GM23338 (cell line): ENCODE data around the gene TOM1.

Source experiments
- CREB1 ChIP-seq: fragments of 250-450 bp; sonication (Bioruptor Pico); IDR thresholded peaks from 2 replicates; pipeline ENCODE4 v1.5.0; 2020; ENCODE audit warnings: low read depth, mild to moderate bottlenecking, moderate library complexity
- EZH2 ChIP-seq: fragments of 200-600 bp; sonication (generic); IDR thresholded peaks from one replicate; pipeline ENCODE4 v1.8.0; 2017; ENCODE audit warnings: antibody characterized with exemption, mild to moderate bottlenecking, low read depth; ENCODE audit not compliant: unreplicated experiment
- EZH2phosphoT487 ChIP-seq: fragments of 200-600 bp; sonication (generic); IDR thresholded peaks from one replicate; pipeline ENCODE4 v1.8.1; 2018; ENCODE audit warnings: antibody characterized with exemption; ENCODE audit not compliant: unreplicated experiment
- POLR2AphosphoS5 ChIP-seq: IDR thresholded peaks from 2 replicates; pipeline ENCODE4 v1.6.1; 2016; ENCODE audit warnings: antibody characterized with exemption, low read depth
- REST ChIP-seq: IDR thresholded peaks from one replicate; pipeline ENCODE4 v1.6.1; 2018; ENCODE audit warnings: antibody characterized with exemption; ENCODE audit not compliant: unreplicated experiment
- ZNF331 ChIP-seq: fragments of 250-450 bp; sonication (Bioruptor Pico); IDR thresholded peaks from 2 replicates; pipeline ENCODE4 v1.5.0; 2020; ENCODE audit warnings: low read depth, mild to moderate bottlenecking, moderate library complexity
- TF ChIP-seq, protein P1 (sequence below), 2 experiments: fragments of 200-600 bp in 1 of 2; sonication (generic) in 1 of 2; conservative IDR thresholded peaks; 2 replicates each; pipeline versions ENCODE4 v1.5.1 to v1.6.1; 2016 to 2017; ENCODE audit warnings: antibody characterized with exemption in 2 of 2, low read depth in 2 of 2, mild to moderate bottlenecking in 2 of 2, moderate library complexity in 1 of 2

DNA sequence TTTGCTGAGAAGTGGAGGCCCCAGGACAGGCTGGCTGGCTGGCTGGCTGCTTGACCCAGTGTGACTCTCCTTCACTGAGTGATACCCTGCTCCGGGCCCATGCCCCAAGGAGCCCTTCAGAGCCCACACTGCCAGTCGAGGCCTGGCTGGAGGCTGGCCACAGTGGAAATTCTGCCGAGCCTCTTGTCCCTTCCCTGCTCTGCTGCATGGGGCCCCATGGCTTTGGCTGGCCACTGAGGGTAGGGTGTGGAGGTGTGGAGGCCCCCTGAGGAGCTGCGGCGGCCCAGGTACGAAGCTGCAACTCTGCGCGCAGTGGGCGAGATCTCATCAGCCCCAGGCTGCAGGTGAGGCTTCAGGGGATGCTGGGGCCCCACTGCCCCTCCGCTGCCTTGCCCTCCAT, 47.8 kb downstream of the TOM1 start:
- TF ChIP-seq, protein P1, sequence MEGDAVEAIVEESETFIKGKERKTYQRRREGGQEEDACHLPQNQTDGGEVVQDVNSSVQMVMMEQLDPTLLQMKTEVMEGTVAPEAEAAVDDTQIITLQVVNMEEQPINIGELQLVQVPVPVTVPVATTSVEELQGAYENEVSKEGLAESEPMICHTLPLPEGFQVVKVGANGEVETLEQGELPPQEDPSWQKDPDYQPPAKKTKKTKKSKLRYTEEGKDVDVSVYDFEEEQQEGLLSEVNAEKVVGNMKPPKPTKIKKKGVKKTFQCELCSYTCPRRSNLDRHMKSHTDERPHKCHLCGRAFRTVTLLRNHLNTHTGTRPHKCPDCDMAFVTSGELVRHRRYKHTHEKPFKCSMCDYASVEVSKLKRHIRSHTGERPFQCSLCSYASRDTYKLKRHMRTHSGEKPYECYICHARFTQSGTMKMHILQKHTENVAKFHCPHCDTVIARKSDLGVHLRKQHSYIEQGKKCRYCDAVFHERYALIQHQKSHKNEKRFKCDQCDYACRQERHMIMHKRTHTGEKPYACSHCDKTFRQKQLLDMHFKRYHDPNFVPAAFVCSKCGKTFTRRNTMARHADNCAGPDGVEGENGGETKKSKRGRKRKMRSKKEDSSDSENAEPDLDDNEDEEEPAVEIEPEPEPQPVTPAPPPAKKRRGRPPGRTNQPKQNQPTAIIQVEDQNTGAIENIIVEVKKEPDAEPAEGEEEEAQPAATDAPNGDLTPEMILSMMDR (conservative IDR thresholded peaks at IDR 0.05; ENCODE audit: low read depth in 2 of 2): no peak
- TF ChIP-seq EZH2phosphoT487 (no peak), ZNF331 (CRISPR knock-in tag) (no peak), CREB1 (CRISPR knock-in tag) (no peak), EZH2 (no peak), POLR2AphosphoS5 (no peak), REST (no peak)
